Calu3 (cell line): Measurements from ENCODE around the gene GNAS. TPM values are rescaled to one million over a fixed set of nuclear protein-coding genes. Genes with fewer than 3 reads are reported as not detected.
A peak's percentile ranks its signal among the peaks of the same experiment; 100 is the strongest.

Experiments used
- BruUV-seq: library from RNA; stranded (reverse); fragments of 400-500 nt; replicated peaks from 2 replicates; lab custom pipeline; 2021; lab: Mats Ljungman, UMichigan
- CTCF ChIA-PET: fragments of 300-600 bp; sonication (Branson Sonifier 250); formaldehyde crosslinking; loops from one replicate; lab custom pipeline; 2022; ENCODE audit warnings: antibody characterized with exemption; lab: Charles Lee
- DNase-seq: peaks from one replicate; pipeline ENCODE4 v3.0.0; 2022
- H3K27ac Mint-ChIP-seq: one replicate; pipeline ENCODE4 v1.8.0; 2022; ENCODE audit warnings: mixed read lengths; ENCODE audit not compliant: unreplicated experiment
- H3K27me3 Mint-ChIP-seq: one replicate; pipeline ENCODE4 v1.8.0; 2022; ENCODE audit warnings: mixed read lengths; ENCODE audit not compliant: unreplicated experiment
- H3K36me3 Mint-ChIP-seq: one replicate; pipeline ENCODE4 v1.8.0; 2022; ENCODE audit warnings: mild to moderate bottlenecking, moderate library complexity, mixed read lengths; ENCODE audit not compliant: insufficient read depth, unreplicated experiment
- H3K4me1 Mint-ChIP-seq: one replicate; pipeline ENCODE4 v1.8.0; 2022; ENCODE audit warnings: mild to moderate bottlenecking, low read depth, mixed read lengths; ENCODE audit not compliant: unreplicated experiment
- H3K4me3 Mint-ChIP-seq: one replicate; pipeline ENCODE4 v1.8.0; 2022; ENCODE audit warnings: mild to moderate bottlenecking, low read depth, moderate library complexity, mixed read lengths; ENCODE audit not compliant: unreplicated experiment
- H3K9me3 Mint-ChIP-seq: one replicate; pipeline ENCODE4 v1.8.0; 2022; ENCODE audit warnings: low read depth, mixed read lengths; ENCODE audit not compliant: unreplicated experiment
- intact Hi-C: fragments of 100-400 bp; cut with micrococcal nuclease; formaldehyde crosslinking; loops from one replicate; pipeline ENCODE4 v1.10.0; 2022; ENCODE audit not compliant: unreplicated experiment
- total RNA-seq: library from RNA; stranded (reverse); gene quantifications from 2 replicates; pipeline ENCODE4 v1.2.3, GENCODE V29; 2022
- TF ChIP-seq, protein P1 (sequence below): fragments of 200-600 bp; IDR thresholded peaks from one replicate; pipeline ENCODE4 v1.8.0; 2022; ENCODE audit warnings: antibody characterized with exemption; ENCODE audit not compliant: unreplicated experiment

GNAS gene
- total RNA-seq, 1 experiment from 2014 or later: 1,410 TPM

DNA sequence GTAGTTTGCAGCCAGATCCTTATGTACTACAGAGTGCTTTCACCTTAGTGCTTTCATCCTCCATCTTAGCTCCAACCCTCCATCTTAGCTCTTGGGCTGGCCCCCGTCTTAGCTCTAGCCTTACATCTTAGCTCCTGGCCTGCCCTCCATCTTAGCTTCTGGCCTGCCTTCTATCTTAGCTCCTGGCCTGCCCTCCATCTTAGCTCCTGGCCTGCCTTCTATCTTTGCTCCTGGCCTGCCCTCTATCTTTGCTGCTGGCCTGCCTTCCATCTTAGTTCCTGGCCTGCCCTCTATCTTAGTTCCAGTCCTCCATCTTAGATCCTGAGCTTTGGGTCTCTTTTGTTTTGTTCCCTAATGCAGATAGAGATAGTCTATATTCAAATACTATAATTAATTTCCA is 22.0 kb downstream of the GNAS start:
- CTCF ChIA-PET: interaction anchor here (0.7 kb wide), 1 partner anchor 205 kb away, joined by 3 read pairs; no protein-coding TSS in a partner anchor
- Mint-ChIP-seq H3K27me3 (no peaks in the 10 kb centered on the region), H3K27ac (no peak overlapping the region), H3K4me3 (no peak overlapping the region), H3K9me3 (peaks cover 2% of the 10 kb centered on the region), H3K4me1 (peaks cover 30% of the 10 kb centered on the region), H3K36me3 (peaks cover 10% of the 10 kb centered on the region)
- intact Hi-C loops: loop anchor here (5.0 kb wide), 2 partner anchors 158 to 583 kb away; partner anchors contain the start of gene ATP5F1E
- TF ChIP-seq, protein P1, sequence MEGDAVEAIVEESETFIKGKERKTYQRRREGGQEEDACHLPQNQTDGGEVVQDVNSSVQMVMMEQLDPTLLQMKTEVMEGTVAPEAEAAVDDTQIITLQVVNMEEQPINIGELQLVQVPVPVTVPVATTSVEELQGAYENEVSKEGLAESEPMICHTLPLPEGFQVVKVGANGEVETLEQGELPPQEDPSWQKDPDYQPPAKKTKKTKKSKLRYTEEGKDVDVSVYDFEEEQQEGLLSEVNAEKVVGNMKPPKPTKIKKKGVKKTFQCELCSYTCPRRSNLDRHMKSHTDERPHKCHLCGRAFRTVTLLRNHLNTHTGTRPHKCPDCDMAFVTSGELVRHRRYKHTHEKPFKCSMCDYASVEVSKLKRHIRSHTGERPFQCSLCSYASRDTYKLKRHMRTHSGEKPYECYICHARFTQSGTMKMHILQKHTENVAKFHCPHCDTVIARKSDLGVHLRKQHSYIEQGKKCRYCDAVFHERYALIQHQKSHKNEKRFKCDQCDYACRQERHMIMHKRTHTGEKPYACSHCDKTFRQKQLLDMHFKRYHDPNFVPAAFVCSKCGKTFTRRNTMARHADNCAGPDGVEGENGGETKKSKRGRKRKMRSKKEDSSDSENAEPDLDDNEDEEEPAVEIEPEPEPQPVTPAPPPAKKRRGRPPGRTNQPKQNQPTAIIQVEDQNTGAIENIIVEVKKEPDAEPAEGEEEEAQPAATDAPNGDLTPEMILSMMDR: no peak
- no peak for DNase-seq
- BruUV-seq: no TSS peak

DNA sequence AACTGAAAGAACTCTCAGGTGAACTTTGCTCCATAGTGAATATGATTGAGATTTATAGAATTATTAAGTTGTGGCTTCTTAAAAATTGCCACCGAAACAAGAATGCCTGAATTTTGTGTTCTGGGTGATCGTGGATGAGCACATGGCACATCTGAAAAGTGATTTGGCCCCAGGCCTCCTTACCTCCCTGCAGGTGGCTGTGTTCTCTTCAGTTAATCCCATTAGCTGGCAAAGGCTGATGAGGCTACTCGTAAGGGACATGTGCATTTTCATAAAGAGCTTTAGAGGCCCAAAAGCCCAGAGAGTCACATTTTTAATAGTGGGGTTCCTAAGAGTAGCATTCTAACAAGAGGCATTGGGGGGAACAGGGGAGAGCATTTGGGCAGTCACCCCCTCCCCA is 22.6 kb downstream of the GNAS start:
- no peak for DNase-seq
- intact Hi-C loops: no loop called here
- H3K4me1 Mint-ChIP-seq: peaks cover 27% of the 10 kb centered on the region
- TF ChIP-seq, protein P1: no peak
- CTCF ChIA-PET: interaction anchor here (0.7 kb wide), 1 partner anchor 204 kb away, joined by 3 read pairs; no protein-coding TSS in a partner anchor
- no peaks in the 10 kb centered on the region for H3K27me3 Mint-ChIP-seq
- H3K27ac Mint-ChIP-seq: peak overlapping the region; percentile 64
- H3K36me3 Mint-ChIP-seq: peaks cover 10% of the 10 kb centered on the region
- H3K9me3 Mint-ChIP-seq: peaks cover 2% of the 10 kb centered on the region
- H3K4me3 Mint-ChIP-seq: peak overlapping the region; percentile 29
- no TSS peak for BruUV-seq

DNA sequence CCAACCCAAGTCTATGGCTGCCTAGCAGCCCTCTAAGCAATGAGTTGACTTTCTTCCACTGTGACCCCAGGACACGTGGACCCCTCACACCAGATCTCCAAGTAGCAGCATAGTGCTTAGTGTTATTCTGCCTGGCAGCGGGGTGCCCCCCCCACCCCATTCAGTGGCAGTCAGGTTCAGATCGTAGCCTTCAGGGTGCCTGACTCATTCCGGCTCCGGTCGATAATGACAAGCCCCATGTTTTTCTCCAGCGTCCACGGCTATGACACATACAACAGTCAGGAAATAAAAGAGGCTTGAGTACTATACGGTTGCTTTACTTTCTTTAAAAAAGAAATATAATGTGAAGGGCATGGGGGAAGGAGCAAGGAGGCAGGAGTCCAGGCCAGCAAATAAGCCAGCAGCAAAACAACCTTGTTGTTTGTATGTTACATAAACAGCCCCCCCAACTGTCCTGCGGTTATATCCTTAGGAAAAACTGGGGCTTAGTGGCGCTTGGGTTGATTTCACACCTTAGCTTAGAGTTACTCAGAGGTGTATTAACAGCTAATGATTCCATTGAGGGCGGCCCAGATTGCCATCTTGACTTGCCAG is 23.1 kb downstream of the GNAS start:
- peak overlapping the region; percentile 64 for H3K27ac Mint-ChIP-seq
- TF ChIP-seq, protein P1: no peak
- intact Hi-C loops: loop anchor here (1.0 kb wide), 1 partner anchor 69 kb away; no protein-coding TSS in a partner anchor
- H3K4me1 Mint-ChIP-seq: peaks cover 22% of the 10 kb centered on the region
- DNase-seq: peak; percentile 88
- no peaks in the 10 kb centered on the region for H3K27me3 Mint-ChIP-seq
- peak overlapping the region; percentile 29 for H3K4me3 Mint-ChIP-seq
- no TSS peak for BruUV-seq
- CTCF ChIA-PET: interaction anchor here (1.0 kb wide), 1 partner anchor 95 kb away, joined by 3 read pairs; no protein-coding TSS in a partner anchor
- peaks cover 10% of the 10 kb centered on the region for H3K36me3 Mint-ChIP-seq
- H3K9me3 Mint-ChIP-seq: peaks cover 2% of the 10 kb centered on the region

DNA sequence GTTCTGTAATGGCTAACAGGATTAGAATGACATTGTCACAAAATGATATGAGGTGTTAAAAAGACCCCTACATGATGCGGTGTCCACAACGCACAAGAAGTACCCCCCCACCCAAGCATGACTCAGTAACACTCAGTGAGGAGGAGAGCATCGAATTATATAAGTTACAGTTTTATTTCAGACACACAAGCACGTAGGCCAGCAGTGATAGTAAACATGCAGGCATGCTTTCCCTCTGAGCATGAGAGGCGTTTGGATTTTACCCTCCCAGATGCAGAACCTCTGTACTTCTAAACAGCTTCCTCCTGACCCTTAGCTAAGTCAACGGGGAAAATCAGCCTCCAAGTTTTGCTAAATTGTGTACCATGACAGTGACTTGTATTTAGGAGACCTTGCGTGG is 23.9 kb downstream of the GNAS start:
- CTCF ChIA-PET: interaction anchor here (0.6 to 1.0 kb wide), 2 partner anchors 94 to 651 kb away, joined by 3 read pairs; no protein-coding TSS in a partner anchor
- H3K4me3 Mint-ChIP-seq: no peak overlapping the region
- no peak overlapping the region for H3K27ac Mint-ChIP-seq
- no peaks in the 10 kb centered on the region for H3K27me3 Mint-ChIP-seq
- H3K36me3 Mint-ChIP-seq: peaks cover 10% of the 10 kb centered on the region
- DNase-seq: no peak
- BruUV-seq: no TSS peak
- TF ChIP-seq, protein P1: no peak
- peaks cover under 1% of the 10 kb centered on the region for H3K9me3 Mint-ChIP-seq
- intact Hi-C loops: loop anchor here (1.0 kb wide), 1 partner anchor 68 kb away; no protein-coding TSS in a partner anchor
- peaks cover 14% of the 10 kb centered on the region for H3K4me1 Mint-ChIP-seq
